H4 (cell line): ENCODE measurements around the gene BST2. TPM values are rescaled to one million over a fixed set of nuclear protein-coding genes. Genes with fewer than 3 reads are reported as not detected.

ENCODE experiments used
- total RNA-seq: library from RNA; depleted of rRNA; stranded (reverse); fragments of >200 nt; shearing (Covaris generic); gene quantifications from 2 replicates; pipeline ENCODE4 v1.2.3, GENCODE V29; 2014; rRNA removed

The BST2 gene
- total RNA-seq, 1 experiment from 2014 or later, result 396 TPM

Other genes starting within 250 kb of the BST2 start
- 43.2 and 43.4 TPM in 2 replicates for gene USE1, start 190.3 kb downstream of the BST2 start, total RNA-seq
- 6.8 and 8.8 TPM in 2 replicates for gene OCEL1, start 179.4 kb downstream of the BST2 start, total RNA-seq
- 24.8 and 38.6 TPM in 2 replicates for gene NR2F6, start 159.7 kb downstream of the BST2 start, total RNA-seq
- gene USHBP1, start 140.9 kb downstream of the BST2 start, total RNA-seq, result not detected in 2 replicates
- gene BABAM1, start 138.2 kb downstream of the BST2 start, total RNA-seq, result 154 and 167 TPM in 2 replicates
- gene ANKLE1, start 123.7 kb downstream of the BST2 start, total RNA-seq, result 0.06 TPM in 1 of 2 replicates, not detected in the other
- 3.5 and 7.5 TPM in 2 replicates for gene ABHD8, start 102.2 kb downstream of the BST2 start, total RNA-seq
- gene MRPL34, start 99.8 kb downstream of the BST2 start, total RNA-seq, result 48.0 and 76.2 TPM in 2 replicates
- gene DDA1, start 96.1 kb downstream of the BST2 start, total RNA-seq, result 20.0 and 34.3 TPM in 2 replicates
- gene ANO8, start 70.8 kb downstream of the BST2 start, total RNA-seq, result 1.4 and 3.2 TPM in 2 replicates
- 10.2 and 21.7 TPM in 2 replicates for gene GTPBP3, start 68.1 kb downstream of the BST2 start, total RNA-seq
- gene PLVAP, start 28.3 kb downstream of the BST2 start, total RNA-seq, result not detected in 2 replicates
- gene CCDC194, start 11.4 kb downstream of the BST2 start, total RNA-seq, result not detected in 2 replicates
- gene MVB12A, start 14.4 kb upstream of the BST2 start, total RNA-seq, result 155 and 216 TPM in 2 replicates
- 0.27 and 1.1 TPM in 2 replicates for gene TMEM221, start 43.0 kb upstream of the BST2 start, total RNA-seq
- gene NXNL1, start 55.3 kb upstream of the BST2 start, total RNA-seq, result not detected in 2 replicates
- gene SLC27A1, start 64.9 kb upstream of the BST2 start, total RNA-seq, result 3.6 and 4.8 TPM in 2 replicates
- gene PGLS, start 106.0 kb upstream of the BST2 start, total RNA-seq, result 80.9 and 96.4 TPM in 2 replicates
- 89.9 and 95.2 TPM in 2 replicates for gene COLGALT1, start 150.0 kb upstream of the BST2 start, total RNA-seq